ENCODE data around the gene TCEAL7.

DNA sequence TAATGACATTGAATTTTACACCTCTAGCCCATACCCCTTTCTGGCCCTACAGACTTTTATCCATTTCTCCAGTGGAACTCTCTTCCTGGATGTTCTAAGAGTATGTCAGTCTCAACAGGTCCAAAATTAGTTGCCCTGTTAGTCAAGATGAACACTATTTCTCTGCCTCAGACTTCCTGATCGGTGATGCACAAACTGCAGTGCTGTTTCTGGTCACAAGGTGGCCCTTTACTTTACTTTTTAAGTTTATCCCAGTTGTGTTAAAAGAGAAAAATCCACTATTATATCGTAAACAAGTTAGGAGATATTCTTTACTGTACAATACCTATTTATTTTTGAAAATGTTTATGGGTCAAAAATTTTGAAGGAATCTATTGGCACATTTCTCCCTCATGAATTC is 13.1 kb downstream of the TCEAL7 start:
- TF ChIP-seq, protein P1, sequence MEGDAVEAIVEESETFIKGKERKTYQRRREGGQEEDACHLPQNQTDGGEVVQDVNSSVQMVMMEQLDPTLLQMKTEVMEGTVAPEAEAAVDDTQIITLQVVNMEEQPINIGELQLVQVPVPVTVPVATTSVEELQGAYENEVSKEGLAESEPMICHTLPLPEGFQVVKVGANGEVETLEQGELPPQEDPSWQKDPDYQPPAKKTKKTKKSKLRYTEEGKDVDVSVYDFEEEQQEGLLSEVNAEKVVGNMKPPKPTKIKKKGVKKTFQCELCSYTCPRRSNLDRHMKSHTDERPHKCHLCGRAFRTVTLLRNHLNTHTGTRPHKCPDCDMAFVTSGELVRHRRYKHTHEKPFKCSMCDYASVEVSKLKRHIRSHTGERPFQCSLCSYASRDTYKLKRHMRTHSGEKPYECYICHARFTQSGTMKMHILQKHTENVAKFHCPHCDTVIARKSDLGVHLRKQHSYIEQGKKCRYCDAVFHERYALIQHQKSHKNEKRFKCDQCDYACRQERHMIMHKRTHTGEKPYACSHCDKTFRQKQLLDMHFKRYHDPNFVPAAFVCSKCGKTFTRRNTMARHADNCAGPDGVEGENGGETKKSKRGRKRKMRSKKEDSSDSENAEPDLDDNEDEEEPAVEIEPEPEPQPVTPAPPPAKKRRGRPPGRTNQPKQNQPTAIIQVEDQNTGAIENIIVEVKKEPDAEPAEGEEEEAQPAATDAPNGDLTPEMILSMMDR (IDR thresholded peaks at IDR 0.05): peak; percentile 64 to 73 (median 67)
- TF ChIP-seq POLR2A (IDR thresholded peaks at IDR 0.05): no peak

Data from right lobe of liver (tissue), 4 donors.